Jurkat, Clone E6-1 (cell line): ENCODE data around the gene LILRB2.
"Not testable (repeated sequence)": the region's sequence is repeated elsewhere in the genome, so short reads cannot be mapped to it uniquely, and the experiment has no call there.

ENCODE experiments used
- DNase-seq: peaks from one replicate; pipeline ENCODE4 v3.0.0-alpha.2; 2011; ENCODE audit warnings: low read depth, low spot score
- H3K4me3 ChIP-seq: 2 replicates; pipeline ENCODE4 v1.5.1; 2011; ENCODE audit warnings: mild to moderate bottlenecking, low read length, control low read depth, moderate library complexity

LILRB2 gene

GRCh38 chr19:54248016-54248601 is 32.8 kb downstream of the LILRB2 start:
- DNase-seq, result peak; percentile 12

GRCh38 chr19:54247106-54247930 is 33.6 kb downstream of the LILRB2 start:
- no peak for DNase-seq
- no peak overlapping the region for H3K4me3 ChIP-seq

More at GRCh38 chr19:54248016-54248601, 32.8 kb downstream of the LILRB2 start:
- H3K4me3 ChIP-seq, result no peak overlapping the region

- no peak for DNase-seq
These were observed 35.0 kb downstream of the LILRB2 start for GRCh38 chr19:54245936-54246335.

GRCh38 chr19:54243809-54244208 is 37.1 kb downstream of the LILRB2 start:
- not testable (repeated sequence) for H3K4me3 ChIP-seq, DNase-seq

More at GRCh38 chr19:54245936-54246335, 35.0 kb downstream of the LILRB2 start:
- no peak overlapping the region for H3K4me3 ChIP-seq

- H3K4me3 ChIP-seq, DNase-seq: not testable (repeated sequence)
These were observed 38.3 kb downstream of the LILRB2 start, which contains the start of gene LILRA6 for GRCh38 chr19:54242646-54243045. LILRA6 (minus strand) TSS chr19:54242790.

- not testable (repeated sequence) for DNase-seq, H3K4me3 ChIP-seq
These were observed 38.7 kb downstream of the LILRB2 start for GRCh38 chr19:54242234-54242633.

GRCh38 chr19:54240372-54241336 is 40.3 kb downstream of the LILRB2 start:
- DNase-seq, H3K4me3 ChIP-seq: not testable (repeated sequence)

- not testable (repeated sequence) for H3K4me3 ChIP-seq, DNase-seq
These were observed 41.2 kb downstream of the LILRB2 start for GRCh38 chr19:54239491-54240371.

GRCh38 chr19:54233941-54234340 is 47.0 kb downstream of the LILRB2 start:
- no peak overlapping the region for H3K4me3 ChIP-seq
- DNase-seq, result no peak

- DNase-seq, result peak; percentile 57
- no peak overlapping the region for H3K4me3 ChIP-seq
These were observed 49.6 kb downstream of the LILRB2 start for GRCh38 chr19:54231077-54231931.

- H3K4me3 ChIP-seq, result no peak overlapping the region
- no peak for DNase-seq
These were observed 50.9 kb downstream of the LILRB2 start for GRCh38 chr19:54230031-54230430.

- no peak for DNase-seq
- no peak overlapping the region for H3K4me3 ChIP-seq
These were observed 51.8 kb downstream of the LILRB2 start for GRCh38 chr19:54229146-54229545.

- DNase-seq, H3K4me3 ChIP-seq: not testable (repeated sequence)
These were observed 56.3 kb downstream of the LILRB2 start for GRCh38 chr19:54224619-54225018.

GRCh38 chr19:54223937-54224281 is 57.0 kb downstream of the LILRB2 start:
- not testable (repeated sequence) for H3K4me3 ChIP-seq, DNase-seq
